ENCODE data around the gene SLC39A5.

Gene SLC39A5

GRCh38 chr12:56229082-56229481, 769 bp upstream of the SLC39A5 start:
- H3K4me3 ChIP-seq (ENCODE audit: insufficient read depth, low read depth, low read length) = no peak overlapping the region
- no peaks in the 10 kb centered on the region for H3K4me1 ChIP-seq (ENCODE audit: control insufficient read depth, insufficient read depth, low read length)
- H3K36me3 ChIP-seq (ENCODE audit: control insufficient read depth, insufficient read depth, low read length) = no peaks in the 10 kb centered on the region
- WGBS, 2 experiments = 94 to 96% methylated on average over 7 of the region's 7 CpGs
- H3K27me3 ChIP-seq (ENCODE audit: control insufficient read depth, insufficient read depth, low read length, poor library complexity, severe bottlenecking) = no peaks in the 10 kb centered on the region
- no peak overlapping the region for H3K27ac ChIP-seq (ENCODE audit: insufficient read depth, low read depth, low read length, poor library complexity, severe bottlenecking)
- H3K9me3 ChIP-seq (ENCODE audit: control insufficient read depth, low read length) = no peaks in the 10 kb centered on the region

- Histone ChIP-seq H3K4me3 (ENCODE audit: insufficient read depth, low read depth, low read length) (no peak overlapping the region), H3K9me3 (ENCODE audit: control insufficient read depth, low read length) (no peaks in the 10 kb centered on the region), H3K27ac (ENCODE audit: insufficient read depth, low read depth, low read length, poor library complexity, severe bottlenecking) (no peak overlapping the region), H3K27me3 (ENCODE audit: control insufficient read depth, insufficient read depth, low read length, poor library complexity, severe bottlenecking) (no peaks in the 10 kb centered on the region), H3K36me3 (ENCODE audit: control insufficient read depth, insufficient read depth, low read length) (no peaks in the 10 kb centered on the region), H3K4me1 (ENCODE audit: control insufficient read depth, insufficient read depth, low read length) (no peaks in the 10 kb centered on the region)
- WGBS, 2 experiments = 71 to 76% methylated on average over 8 of the region's 8 CpGs
Measured at GRCh38 chr12:56230432-56231183, 757 bp downstream of the SLC39A5 start.

- Histone ChIP-seq H3K4me1 (ENCODE audit: control insufficient read depth, insufficient read depth, low read length) (no peaks in the 10 kb centered on the region), H3K9me3 (ENCODE audit: control insufficient read depth, low read length) (no peaks in the 10 kb centered on the region), H3K27me3 (ENCODE audit: control insufficient read depth, insufficient read depth, low read length, poor library complexity, severe bottlenecking) (no peaks in the 10 kb centered on the region), H3K36me3 (ENCODE audit: control insufficient read depth, insufficient read depth, low read length) (no peaks in the 10 kb centered on the region), H3K27ac (ENCODE audit: insufficient read depth, low read depth, low read length, poor library complexity, severe bottlenecking) (no peak overlapping the region), H3K4me3 (ENCODE audit: insufficient read depth, low read depth, low read length) (no peak overlapping the region)
- WGBS, 2 experiments = 92 to 93% methylated on average over 11 of the region's 11 CpGs
Measured at GRCh38 chr12:56231184-56231582, 1.3 kb downstream of the SLC39A5 start.

- Histone ChIP-seq H3K27ac (ENCODE audit: insufficient read depth, low read depth, low read length, poor library complexity, severe bottlenecking) (no peak overlapping the region), H3K4me1 (ENCODE audit: control insufficient read depth, insufficient read depth, low read length) (no peaks in the 10 kb centered on the region), H3K36me3 (ENCODE audit: control insufficient read depth, insufficient read depth, low read length) (no peaks in the 10 kb centered on the region), H3K9me3 (ENCODE audit: control insufficient read depth, low read length) (no peaks in the 10 kb centered on the region), H3K27me3 (ENCODE audit: control insufficient read depth, insufficient read depth, low read length, poor library complexity, severe bottlenecking) (no peaks in the 10 kb centered on the region), H3K4me3 (ENCODE audit: insufficient read depth, low read depth, low read length) (no peak overlapping the region)
- 91 to 92% methylated on average over 16 of the region's 16 CpGs for WGBS, 2 experiments
Measured at GRCh38 chr12:56234746-56235436, 5.0 kb downstream of the SLC39A5 start.

- Histone ChIP-seq H3K36me3 (ENCODE audit: control insufficient read depth, insufficient read depth, low read length) (no peaks in the 10 kb centered on the region), H3K9me3 (ENCODE audit: control insufficient read depth, low read length) (no peaks in the 10 kb centered on the region), H3K4me1 (ENCODE audit: control insufficient read depth, insufficient read depth, low read length) (no peaks in the 10 kb centered on the region), H3K4me3 (ENCODE audit: insufficient read depth, low read depth, low read length) (no peak overlapping the region), H3K27me3 (ENCODE audit: control insufficient read depth, insufficient read depth, low read length, poor library complexity, severe bottlenecking) (no peaks in the 10 kb centered on the region), H3K27ac (ENCODE audit: insufficient read depth, low read depth, low read length, poor library complexity, severe bottlenecking) (no peak overlapping the region)
- 96% methylated on average over 6 of the region's 6 CpGs for WGBS, 2 experiments
Measured at GRCh38 chr12:56236091-56236490, 6.2 kb downstream of the SLC39A5 start.

- no peaks in the 10 kb centered on the region for H3K4me1 ChIP-seq (ENCODE audit: control insufficient read depth, insufficient read depth, low read length)
- H3K36me3 ChIP-seq (ENCODE audit: control insufficient read depth, insufficient read depth, low read length) = peaks cover 6% of the 10 kb centered on the region
- no peaks in the 10 kb centered on the region for H3K9me3 ChIP-seq (ENCODE audit: control insufficient read depth, low read length)
- 94 to 97% methylated on average over 5 of the region's 5 CpGs for whole genome bisulfite sequencing, 2 experiments
- H3K27ac ChIP-seq (ENCODE audit: insufficient read depth, low read depth, low read length, poor library complexity, severe bottlenecking) = no peak overlapping the region
- no peaks in the 10 kb centered on the region for H3K27me3 ChIP-seq (ENCODE audit: control insufficient read depth, insufficient read depth, low read length, poor library complexity, severe bottlenecking)
- no peak overlapping the region for H3K4me3 ChIP-seq (ENCODE audit: insufficient read depth, low read depth, low read length)
Measured at GRCh38 chr12:56236985-56237384, 7.1 kb downstream of the SLC39A5 start.

GRCh38 chr12:56237552-56237951, 7.7 kb downstream of the SLC39A5 start:
- Histone ChIP-seq H3K27ac (ENCODE audit: insufficient read depth, low read depth, low read length, poor library complexity, severe bottlenecking) (no peak overlapping the region), H3K9me3 (ENCODE audit: control insufficient read depth, low read length) (no peaks in the 10 kb centered on the region), H3K36me3 (ENCODE audit: control insufficient read depth, insufficient read depth, low read length) (peaks cover 12% of the 10 kb centered on the region), H3K27me3 (ENCODE audit: control insufficient read depth, insufficient read depth, low read length, poor library complexity, severe bottlenecking) (no peaks in the 10 kb centered on the region), H3K4me3 (ENCODE audit: insufficient read depth, low read depth, low read length) (no peak overlapping the region), H3K4me1 (ENCODE audit: control insufficient read depth, insufficient read depth, low read length) (no peaks in the 10 kb centered on the region)
- WGBS, 2 experiments = 83 to 85% methylated on average over 11 of the region's 11 CpGs

- WGBS, 2 experiments = 92 to 95% methylated on average over 8 to 9 of the region's 9 CpGs
- H3K4me3 ChIP-seq (ENCODE audit: insufficient read depth, low read depth, low read length) = no peak overlapping the region
- H3K27me3 ChIP-seq (ENCODE audit: control insufficient read depth, insufficient read depth, low read length, poor library complexity, severe bottlenecking) = no peaks in the 10 kb centered on the region
- H3K4me1 ChIP-seq (ENCODE audit: control insufficient read depth, insufficient read depth, low read length) = no peaks in the 10 kb centered on the region
- H3K9me3 ChIP-seq (ENCODE audit: control insufficient read depth, low read length) = no peaks in the 10 kb centered on the region
- H3K36me3 ChIP-seq (ENCODE audit: control insufficient read depth, insufficient read depth, low read length) = peaks cover 47% of the 10 kb centered on the region
- no peak overlapping the region for H3K27ac ChIP-seq (ENCODE audit: insufficient read depth, low read depth, low read length, poor library complexity, severe bottlenecking)
Measured at GRCh38 chr12:56241424-56242303, 11.8 kb downstream of the SLC39A5 start.

GRCh38 chr12:56242986-56243385, 13.1 kb downstream of the SLC39A5 start:
- no peaks in the 10 kb centered on the region for H3K4me1 ChIP-seq (ENCODE audit: control insufficient read depth, insufficient read depth, low read length)
- no peaks in the 10 kb centered on the region for H3K27me3 ChIP-seq (ENCODE audit: control insufficient read depth, insufficient read depth, low read length, poor library complexity, severe bottlenecking)
- H3K27ac ChIP-seq (ENCODE audit: insufficient read depth, low read depth, low read length, poor library complexity, severe bottlenecking) = no peak overlapping the region
- H3K4me3 ChIP-seq (ENCODE audit: insufficient read depth, low read depth, low read length) = no peak overlapping the region
- peaks cover 58% of the 10 kb centered on the region for H3K36me3 ChIP-seq (ENCODE audit: control insufficient read depth, insufficient read depth, low read length)
- no peaks in the 10 kb centered on the region for H3K9me3 ChIP-seq (ENCODE audit: control insufficient read depth, low read length)
- WGBS, 2 experiments = 97% methylated on average over 12 of the region's 13 CpGs

GRCh38 chr12:56243731-56244181, 13.9 kb downstream of the SLC39A5 start:
- no peaks in the 10 kb centered on the region for H3K9me3 ChIP-seq (ENCODE audit: control insufficient read depth, low read length)
- no peak overlapping the region for H3K4me3 ChIP-seq (ENCODE audit: insufficient read depth, low read depth, low read length)
- 91 to 97% methylated on average over 3 of the region's 3 CpGs for WGBS, 2 experiments
- H3K4me1 ChIP-seq (ENCODE audit: control insufficient read depth, insufficient read depth, low read length) = no peaks in the 10 kb centered on the region
- H3K27me3 ChIP-seq (ENCODE audit: control insufficient read depth, insufficient read depth, low read length, poor library complexity, severe bottlenecking) = no peaks in the 10 kb centered on the region
- H3K36me3 ChIP-seq (ENCODE audit: control insufficient read depth, insufficient read depth, low read length) = peaks cover 65% of the 10 kb centered on the region
- H3K27ac ChIP-seq (ENCODE audit: insufficient read depth, low read depth, low read length, poor library complexity, severe bottlenecking) = no peak overlapping the region

Measured in ectodermal cell (in vitro differentiated cells).